ENCODE measurements around the gene DIS3L. TPM values are rescaled to one million over a fixed set of nuclear protein-coding genes. Genes with fewer than 3 reads are reported as not detected.
A peak's percentile ranks its signal among the peaks of the same experiment; 100 is the strongest.
"Not testable (repeated sequence)": the region's sequence is repeated elsewhere in the genome, so short reads cannot be mapped to it uniquely, and the experiment has no call there.

DIS3L gene
- polyA plus RNA-seq, 6 donors from 2014 or later, result 21.8 to 38.4 (median 23.7) TPM

GRCh38 chr15:66288093-66288492 is 5.3 kb upstream of the DIS3L start:
- peaks cover 12 to 25% (median 15%) of the 10 kb centered on the region in 3 donors for H3K4me1 Mint-ChIP-seq

GRCh38 chr15:66288551-66289185 is 4.7 kb upstream of the DIS3L start:
- no peak for ATAC-seq (ENCODE audit: low read depth in 2 of 2)
- H3K27ac Mint-ChIP-seq, result no peak overlapping the region
- peaks cover 12 to 25% (median 15%) of the 10 kb centered on the region in 3 donors for H3K4me1 Mint-ChIP-seq
- no peaks in the 10 kb centered on the region for H3K27me3 Mint-ChIP-seq
- H3K9me3 Mint-ChIP-seq, result no peaks in the 10 kb centered on the region
- no peak for DNase-seq
- H3K4me3 Mint-ChIP-seq, result no peak overlapping the region
- no peaks in the 10 kb centered on the region for H3K36me3 Mint-ChIP-seq

More at GRCh38 chr15:66288093-66288492, 5.3 kb upstream of the DIS3L start:
- Mint-ChIP-seq H3K27ac (no peak overlapping the region), H3K9me3 (no peaks in the 10 kb centered on the region), H3K4me3 (peak overlapping the region in 1 of 8 donors; percentile 74), H3K27me3 (no peaks in the 10 kb centered on the region), H3K36me3 (no peaks in the 10 kb centered on the region)
- no peak for ATAC-seq (ENCODE audit: low read depth in 2 of 2)
- DNase-seq, result no peak

- DNase-seq (no peak), ATAC-seq (ENCODE audit: low read depth in 2 of 2) (no peak)
- Mint-ChIP-seq H3K4me3 (peak overlapping the region in 2 of 8 donors; percentile 13 to 19), H3K9me3 (no peaks in the 10 kb centered on the region), H3K4me1 (peaks cover 12 to 35% (median 24%) of the 10 kb centered on the region in 3 donors), H3K27ac (peak overlapping the region in 2 of 6 donors; percentile 26 to 68), H3K36me3 (no peaks in the 10 kb centered on the region), H3K27me3 (no peaks in the 10 kb centered on the region)
These were observed 3.4 kb upstream of the DIS3L start for GRCh38 chr15:66290007-66290406.

- Mint-ChIP-seq H3K4me3 (peak overlapping the region in 1 of 8 donors; percentile 19), H3K27ac (peak overlapping the region in 1 of 6 donors; percentile 68), H3K9me3 (no peaks in the 10 kb centered on the region), H3K27me3 (no peaks in the 10 kb centered on the region), H3K36me3 (no peaks in the 10 kb centered on the region), H3K4me1 (peaks cover 12 to 38% (median 24%) of the 10 kb centered on the region in 3 donors)
- ATAC-seq (ENCODE audit: low read depth in 2 of 2) (no peak), DNase-seq (no peak)
These were observed 2.9 kb upstream of the DIS3L start for GRCh38 chr15:66290518-66290917.

GRCh38 chr15:66291816-66292570 is 1.4 kb upstream of the DIS3L start:
- DNase-seq (no peak), ATAC-seq (ENCODE audit: low read depth in 2 of 2) (no peak)
- Mint-ChIP-seq H3K4me3 (peak overlapping the region; percentile 73 to 94 (median 89)), H3K36me3 (no peaks in the 10 kb centered on the region), H3K4me1 (peaks cover 12 to 43% (median 24%) of the 10 kb centered on the region in 3 donors), H3K27me3 (no peaks in the 10 kb centered on the region), H3K27ac (peak overlapping the region; percentile 70 to 96 (median 94)), H3K9me3 (no peaks in the 10 kb centered on the region)

- Mint-ChIP-seq H3K27me3 (no peaks in the 10 kb centered on the region), H3K4me1 (peaks cover 12 to 43% (median 24%) of the 10 kb centered on the region in 3 donors), H3K9me3 (no peaks in the 10 kb centered on the region), H3K27ac (peak overlapping the region; percentile 70 to 96 (median 94)), H3K36me3 (no peaks in the 10 kb centered on the region), H3K4me3 (peak overlapping the region; percentile 73 to 94 (median 89))
- DNase-seq, result no peak
- no peak for ATAC-seq (ENCODE audit: low read depth in 2 of 2)
These were observed 573 bp upstream of the DIS3L start for GRCh38 chr15:66292571-66293418.

GRCh38 chr15:66294157-66294931 is 976 bp downstream of the DIS3L start:
- H3K36me3 Mint-ChIP-seq, result no peaks in the 10 kb centered on the region
- DNase-seq (no peak), ATAC-seq (ENCODE audit: low read depth in 2 of 2) (no peak)
- peak overlapping the region; percentile 73 to 94 (median 90) for H3K27ac Mint-ChIP-seq
- H3K4me3 Mint-ChIP-seq, result peak overlapping the region; percentile 83 to 93 (median 90)
- H3K27me3 Mint-ChIP-seq, result no peaks in the 10 kb centered on the region
- H3K9me3 Mint-ChIP-seq, result no peaks in the 10 kb centered on the region
- H3K4me1 Mint-ChIP-seq, result peaks cover 12 to 43% (median 28%) of the 10 kb centered on the region in 3 donors

GRCh38 chr15:66294932-66295235 is 1.5 kb downstream of the DIS3L start:
- Mint-ChIP-seq H3K9me3 (no peaks in the 10 kb centered on the region), H3K36me3 (no peaks in the 10 kb centered on the region), H3K4me3 (peak overlapping the region in 6 of 8 donors; percentile 83 to 93 (median 88)), H3K27me3 (no peaks in the 10 kb centered on the region), H3K4me1 (peaks cover 12 to 43% (median 28%) of the 10 kb centered on the region in 3 donors), H3K27ac (peak overlapping the region in 4 of 6 donors; percentile 73 to 94 (median 90))
- DNase-seq (no peak), ATAC-seq (ENCODE audit: low read depth in 2 of 2) (no peak)

GRCh38 chr15:66296186-66296585 is 2.8 kb downstream of the DIS3L start:
- H3K4me3 Mint-ChIP-seq, result peak overlapping the region in 1 of 8 donors; percentile 30
- H3K4me1 Mint-ChIP-seq, result peaks cover 6 to 35% (median 24%) of the 10 kb centered on the region in 3 donors
- H3K36me3 Mint-ChIP-seq, result no peaks in the 10 kb centered on the region
- DNase-seq, result no peak
- no peaks in the 10 kb centered on the region for H3K9me3 Mint-ChIP-seq
- no peak for ATAC-seq (ENCODE audit: low read depth in 2 of 2)
- no peak overlapping the region for H3K27ac Mint-ChIP-seq
- H3K27me3 Mint-ChIP-seq, result no peaks in the 10 kb centered on the region

- DNase-seq (no peak), ATAC-seq (ENCODE audit: low read depth in 2 of 2) (no peak)
- Mint-ChIP-seq H3K4me3 (no peak overlapping the region), H3K27ac (peak overlapping the region in 1 of 6 donors; percentile 9), H3K36me3 (peaks cover 0 to 7% of the 10 kb centered on the region in 2 donors), H3K27me3 (no peaks in the 10 kb centered on the region), H3K9me3 (no peaks in the 10 kb centered on the region), H3K4me1 (peaks cover 9 to 18% (median 12%) of the 10 kb centered on the region in 3 donors)
These were observed 5.5 kb downstream of the DIS3L start for GRCh38 chr15:66298803-66299251.

GRCh38 chr15:66302489-66303278 is 9.3 kb downstream of the DIS3L start:
- peaks cover 0 to 17% of the 10 kb centered on the region in 2 donors for H3K36me3 Mint-ChIP-seq
- ATAC-seq (ENCODE audit: low read depth in 2 of 2) (no peak), DNase-seq (no peak)
- H3K9me3 Mint-ChIP-seq, result no peaks in the 10 kb centered on the region
- no peak overlapping the region for H3K4me3 Mint-ChIP-seq
- H3K27ac Mint-ChIP-seq, result peak overlapping the region in 2 of 6 donors; percentile 6 to 50
- H3K27me3 Mint-ChIP-seq, result no peaks in the 10 kb centered on the region
- peaks cover 0 to 9% (median 3%) of the 10 kb centered on the region in 3 donors for H3K4me1 Mint-ChIP-seq

- H3K4me3 Mint-ChIP-seq; ATAC-seq (ENCODE audit: low read depth in 2 of 2); H3K27me3 Mint-ChIP-seq; H3K4me1 Mint-ChIP-seq; DNase-seq; H3K9me3 Mint-ChIP-seq; H3K27ac Mint-ChIP-seq: not testable (repeated sequence)
- peaks cover 0 to 21% of the 10 kb centered on the region in 2 donors for H3K36me3 Mint-ChIP-seq
These were observed 11.1 kb downstream of the DIS3L start for GRCh38 chr15:66304425-66304824.

Measured in naive B cell (primary cell).